GM12878 (cell line): ENCODE measurements around the gene NES. TPM values are rescaled to one million over a fixed set of nuclear protein-coding genes. Genes with fewer than 3 reads are reported as not detected.

Source experiments
- CHD1 ChIP-seq: IDR thresholded peaks from 2 replicates; pipeline ENCODE4 v1.6.1; 2012; ENCODE audit warnings: low read depth, low read length, improper control_type of control experiment
- IKZF1 ChIP-seq: fragments of 450-650 bp; conservative IDR thresholded peaks from 2 replicates; pipeline ENCODE4 v1.6.1; 2017; ENCODE audit warnings: antibody characterized with exemption, mild to moderate bottlenecking
- MEF2A ChIP-seq: IDR thresholded peaks from 2 replicates; pipeline ENCODE4 v1.6.1; 2011; ENCODE audit warnings: low read depth, mild to moderate bottlenecking, low read length, moderate library complexity; ENCODE audit not compliant: insufficient read depth
- NR2C1 ChIP-seq: fragments of 450-650 bp; IDR thresholded peaks from 2 replicates; pipeline ENCODE4 v1.6.1; 2017; ENCODE audit warnings: antibody characterized with exemption, mild to moderate bottlenecking, moderate library complexity
- PML ChIP-seq: IDR thresholded peaks from 2 replicates; pipeline ENCODE4 v1.6.1; 2012; ENCODE audit warnings: low read length, inconsistent platforms
- ZBED1 ChIP-seq: IDR thresholded peaks from 2 replicates; pipeline ENCODE4 v1.6.1; 2016; ENCODE audit warnings: borderline replicate concordance
- ZNF274 ChIP-seq: IDR thresholded peaks from one replicate; pipeline ENCODE4 v1.8.0; 2011; ENCODE audit not compliant: insufficient read length, insufficient read depth
- polyA plus RNA-seq, 11 experiments: library from polyadenylated mRNA; depleted of rRNA in 4 of 11; unstranded in 6 of 11; stranded (reverse) in 5 of 11; fragments of >200 nt; fragmentation: Nextera tagmentation in 4 of 11; fragmentation: Illumina TruSeq in 1 of 11; extraction: Ambion mirVana in 4 of 11; extraction: Trizol in 1 of 11; gene quantifications; 1 replicate in 1 of 11; 2 replicates in 10 of 11; pipeline versions ENCODE4 v1.2.1 to v1.2.3, GENCODE V29; 2011 to 2016; ENCODE audit warnings: inconsistent platforms in 2 of 11, missing spikeins in 2 of 11, low read depth in 1 of 11
- total RNA-seq, 4 experiments: library from RNA; depleted of rRNA in 3 of 4; stranded (reverse); fragments of >200 nt in 3 of 4; fragmentation: Illumina TruSeq in 1 of 4; extraction: Trizol in 1 of 4; gene quantifications; 2 replicates each; pipeline versions ENCODE4 v1.2.1 to v1.2.3, GENCODE V29; 2013 to 2021
- TF ChIP-seq, protein P1 (sequence below): fragments of 450-650 bp; IDR thresholded peaks from 2 replicates; pipeline ENCODE4 v1.6.1; 2017; ENCODE audit warnings: mild to moderate bottlenecking, moderate library complexity
- TF ChIP-seq, protein P2 (sequence below): IDR thresholded peaks from 2 replicates; pipeline ENCODE4 v1.6.1; 2011; ENCODE audit warnings: low read depth, low read length, improper control_type of control experiment, borderline replicate concordance
- TF ChIP-seq, protein P3 (sequence below): IDR thresholded peaks from 2 replicates; pipeline ENCODE4 v1.6.1; 2011; ENCODE audit warnings: mild to moderate bottlenecking, low read depth, low read length, moderate library complexity; ENCODE audit not compliant: insufficient replicate concordance
- TF ChIP-seq, protein P4 (sequence below): IDR thresholded peaks from 2 replicates; pipeline ENCODE4 v1.6.1; 2012; ENCODE audit warnings: low read length, inconsistent platforms
- TF ChIP-seq, protein P5 (sequence below): fragments of 450-650 bp; IDR thresholded peaks from 2 replicates; pipeline ENCODE4 v1.6.1; 2016; ENCODE audit warnings: mild to moderate bottlenecking
- TF ChIP-seq, protein P6 (sequence below): fragments of 450-650 bp; IDR thresholded peaks from 2 replicates; pipeline ENCODE4 v1.6.1; 2018; ENCODE audit warnings: borderline replicate concordance, mild to moderate bottlenecking; ENCODE audit not compliant: partially characterized antibody
- TF ChIP-seq, protein P7 (sequence below): fragments of 450-650 bp; conservative IDR thresholded peaks from 2 replicates; pipeline ENCODE4 v1.6.1; 2017; ENCODE audit warnings: mild to moderate bottlenecking, moderate library complexity

Gene NES
- total and polyA plus RNA-seq, 10 of the 15 experiments (the other 5 are each of a cell fraction or from before 2014, with no cell fraction given) = under 0.01 to 0.15 (median 0.02) TPM; not detected in 4

DNA sequence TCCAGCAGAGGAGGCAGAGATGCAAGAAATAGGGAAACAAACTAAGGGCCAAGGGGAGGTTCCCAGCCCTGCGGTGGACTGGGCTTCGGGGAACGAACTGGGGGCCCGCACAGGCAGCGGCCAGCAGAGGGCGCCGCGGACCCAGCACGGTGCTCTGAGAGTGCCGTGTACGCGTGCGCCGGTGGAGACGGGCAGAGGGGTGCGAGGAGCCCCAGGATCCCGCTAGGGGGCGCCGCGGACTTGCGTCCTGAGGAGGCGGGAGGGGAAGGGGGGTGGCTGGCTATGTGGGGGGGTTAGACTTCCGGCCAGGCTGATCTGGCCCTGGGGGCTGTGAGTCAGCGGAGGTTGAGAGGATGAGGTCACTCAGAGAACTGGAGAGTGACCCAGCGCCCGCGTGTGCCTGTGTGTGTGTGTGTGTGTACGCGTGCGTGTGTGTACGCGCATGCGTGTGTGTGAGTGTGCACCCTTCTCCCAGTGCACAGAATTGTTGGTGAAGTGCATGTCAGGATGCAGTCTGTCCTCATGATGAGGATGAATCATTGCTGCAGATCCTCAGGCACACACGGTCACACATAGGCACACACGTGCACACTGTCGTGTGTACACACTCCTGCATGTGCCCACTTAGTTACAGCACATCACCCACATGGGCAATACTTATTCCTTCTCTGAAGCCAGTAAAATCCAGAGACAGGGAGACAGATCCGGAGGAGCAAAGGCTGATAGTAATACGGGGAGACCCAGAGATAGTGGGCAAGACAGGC lies 17.0 kb downstream of the NES start (continued):
- TF ChIP-seq, protein P1, sequence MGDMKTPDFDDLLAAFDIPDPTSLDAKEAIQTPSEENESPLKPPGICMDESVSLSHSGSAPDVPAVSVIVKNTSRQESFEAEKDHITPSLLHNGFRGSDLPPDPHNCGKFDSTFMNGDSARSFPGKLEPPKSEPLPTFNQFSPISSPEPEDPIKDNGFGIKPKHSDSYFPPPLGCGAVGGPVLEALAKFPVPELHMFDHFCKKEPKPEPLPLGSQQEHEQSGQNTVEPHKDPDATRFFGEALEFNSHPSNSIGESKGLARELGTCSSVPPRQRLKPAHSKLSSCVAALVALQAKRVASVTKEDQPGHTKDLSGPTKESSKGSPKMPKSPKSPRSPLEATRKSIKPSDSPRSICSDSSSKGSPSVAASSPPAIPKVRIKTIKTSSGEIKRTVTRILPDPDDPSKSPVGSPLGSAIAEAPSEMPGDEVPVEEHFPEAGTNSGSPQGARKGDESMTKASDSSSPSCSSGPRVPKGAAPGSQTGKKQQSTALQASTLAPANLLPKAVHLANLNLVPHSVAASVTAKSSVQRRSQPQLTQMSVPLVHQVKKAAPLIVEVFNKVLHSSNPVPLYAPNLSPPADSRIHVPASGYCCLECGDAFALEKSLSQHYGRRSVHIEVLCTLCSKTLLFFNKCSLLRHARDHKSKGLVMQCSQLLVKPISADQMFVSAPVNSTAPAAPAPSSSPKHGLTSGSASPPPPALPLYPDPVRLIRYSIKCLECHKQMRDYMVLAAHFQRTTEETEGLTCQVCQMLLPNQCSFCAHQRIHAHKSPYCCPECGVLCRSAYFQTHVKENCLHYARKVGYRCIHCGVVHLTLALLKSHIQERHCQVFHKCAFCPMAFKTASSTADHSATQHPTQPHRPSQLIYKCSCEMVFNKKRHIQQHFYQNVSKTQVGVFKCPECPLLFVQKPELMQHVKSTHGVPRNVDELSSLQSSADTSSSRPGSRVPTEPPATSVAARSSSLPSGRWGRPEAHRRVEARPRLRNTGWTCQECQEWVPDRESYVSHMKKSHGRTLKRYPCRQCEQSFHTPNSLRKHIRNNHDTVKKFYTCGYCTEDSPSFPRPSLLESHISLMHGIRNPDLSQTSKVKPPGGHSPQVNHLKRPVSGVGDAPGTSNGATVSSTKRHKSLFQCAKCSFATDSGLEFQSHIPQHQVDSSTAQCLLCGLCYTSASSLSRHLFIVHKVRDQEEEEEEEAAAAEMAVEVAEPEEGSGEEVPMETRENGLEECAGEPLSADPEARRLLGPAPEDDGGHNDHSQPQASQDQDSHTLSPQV = peak; percentile 86
- TF ChIP-seq, protein P2, sequence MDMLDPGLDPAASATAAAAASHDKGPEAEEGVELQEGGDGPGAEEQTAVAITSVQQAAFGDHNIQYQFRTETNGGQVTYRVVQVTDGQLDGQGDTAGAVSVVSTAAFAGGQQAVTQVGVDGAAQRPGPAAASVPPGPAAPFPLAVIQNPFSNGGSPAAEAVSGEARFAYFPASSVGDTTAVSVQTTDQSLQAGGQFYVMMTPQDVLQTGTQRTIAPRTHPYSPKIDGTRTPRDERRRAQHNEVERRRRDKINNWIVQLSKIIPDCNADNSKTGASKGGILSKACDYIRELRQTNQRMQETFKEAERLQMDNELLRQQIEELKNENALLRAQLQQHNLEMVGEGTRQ = no peak; the same call in 1 of the 2 replicates
- no peak; the same call in 1 of the 2 replicates for TF ChIP-seq IKZF1
- TF ChIP-seq, protein P3, sequence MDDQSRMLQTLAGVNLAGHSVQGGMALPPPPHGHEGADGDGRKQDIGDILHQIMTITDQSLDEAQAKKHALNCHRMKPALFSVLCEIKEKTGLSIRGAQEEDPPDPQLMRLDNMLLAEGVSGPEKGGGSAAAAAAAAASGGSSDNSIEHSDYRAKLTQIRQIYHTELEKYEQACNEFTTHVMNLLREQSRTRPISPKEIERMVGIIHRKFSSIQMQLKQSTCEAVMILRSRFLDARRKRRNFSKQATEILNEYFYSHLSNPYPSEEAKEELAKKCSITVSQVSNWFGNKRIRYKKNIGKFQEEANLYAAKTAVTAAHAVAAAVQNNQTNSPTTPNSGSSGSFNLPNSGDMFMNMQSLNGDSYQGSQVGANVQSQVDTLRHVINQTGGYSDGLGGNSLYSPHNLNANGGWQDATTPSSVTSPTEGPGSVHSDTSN = no peak
- no peak for TF ChIP-seq NR2C1
- TF ChIP-seq, protein P4, sequence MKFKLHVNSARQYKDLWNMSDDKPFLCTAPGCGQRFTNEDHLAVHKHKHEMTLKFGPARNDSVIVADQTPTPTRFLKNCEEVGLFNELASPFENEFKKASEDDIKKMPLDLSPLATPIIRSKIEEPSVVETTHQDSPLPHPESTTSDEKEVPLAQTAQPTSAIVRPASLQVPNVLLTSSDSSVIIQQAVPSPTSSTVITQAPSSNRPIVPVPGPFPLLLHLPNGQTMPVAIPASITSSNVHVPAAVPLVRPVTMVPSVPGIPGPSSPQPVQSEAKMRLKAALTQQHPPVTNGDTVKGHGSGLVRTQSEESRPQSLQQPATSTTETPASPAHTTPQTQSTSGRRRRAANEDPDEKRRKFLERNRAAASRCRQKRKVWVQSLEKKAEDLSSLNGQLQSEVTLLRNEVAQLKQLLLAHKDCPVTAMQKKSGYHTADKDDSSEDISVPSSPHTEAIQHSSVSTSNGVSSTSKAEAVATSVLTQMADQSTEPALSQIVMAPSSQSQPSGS = no peak
- TF ChIP-seq, protein P5, sequence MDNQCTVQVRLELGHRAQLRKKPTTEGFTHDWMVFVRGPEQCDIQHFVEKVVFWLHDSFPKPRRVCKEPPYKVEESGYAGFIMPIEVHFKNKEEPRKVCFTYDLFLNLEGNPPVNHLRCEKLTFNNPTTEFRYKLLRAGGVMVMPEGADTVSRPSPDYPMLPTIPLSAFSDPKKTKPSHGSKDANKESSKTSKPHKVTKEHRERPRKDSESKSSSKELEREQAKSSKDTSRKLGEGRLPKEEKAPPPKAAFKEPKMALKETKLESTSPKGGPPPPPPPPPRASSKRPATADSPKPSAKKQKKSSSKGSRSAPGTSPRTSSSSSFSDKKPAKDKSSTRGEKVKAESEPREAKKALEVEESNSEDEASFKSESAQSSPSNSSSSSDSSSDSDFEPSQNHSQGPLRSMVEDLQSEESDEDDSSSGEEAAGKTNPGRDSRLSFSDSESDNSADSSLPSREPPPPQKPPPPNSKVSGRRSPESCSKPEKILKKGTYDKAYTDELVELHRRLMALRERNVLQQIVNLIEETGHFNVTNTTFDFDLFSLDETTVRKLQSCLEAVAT = peak; percentile 88
- TF ChIP-seq MEF2A = 0 out of 2 replicates have a peak, but pooled peaks have one; percentile 19
- no peak for TF ChIP-seq PML
- TF ChIP-seq, protein P6, sequence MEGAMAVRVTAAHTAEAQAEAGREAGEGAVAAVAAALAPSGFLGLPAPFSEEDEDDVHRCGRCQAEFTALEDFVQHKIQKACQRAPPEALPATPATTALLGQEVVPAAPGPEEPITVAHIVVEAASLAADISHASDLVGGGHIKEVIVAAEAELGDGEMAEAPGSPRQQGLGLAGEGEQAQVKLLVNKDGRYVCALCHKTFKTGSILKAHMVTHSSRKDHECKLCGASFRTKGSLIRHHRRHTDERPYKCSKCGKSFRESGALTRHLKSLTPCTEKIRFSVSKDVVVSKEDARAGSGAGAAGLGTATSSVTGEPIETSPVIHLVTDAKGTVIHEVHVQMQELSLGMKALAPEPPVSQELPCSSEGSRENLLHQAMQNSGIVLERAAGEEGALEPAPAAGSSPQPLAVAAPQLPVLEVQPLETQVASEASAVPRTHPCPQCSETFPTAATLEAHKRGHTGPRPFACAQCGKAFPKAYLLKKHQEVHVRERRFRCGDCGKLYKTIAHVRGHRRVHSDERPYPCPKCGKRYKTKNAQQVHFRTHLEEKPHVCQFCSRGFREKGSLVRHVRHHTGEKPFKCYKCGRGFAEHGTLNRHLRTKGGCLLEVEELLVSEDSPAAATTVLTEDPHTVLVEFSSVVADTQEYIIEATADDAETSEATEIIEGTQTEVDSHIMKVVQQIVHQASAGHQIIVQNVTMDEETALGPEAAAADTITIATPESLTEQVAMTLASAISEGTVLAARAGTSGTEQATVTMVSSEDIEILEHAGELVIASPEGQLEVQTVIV = no peak
- TF ChIP-seq ZNF274 = no peak
- no peak for TF ChIP-seq ZBED1
- TF ChIP-seq, protein P7, sequence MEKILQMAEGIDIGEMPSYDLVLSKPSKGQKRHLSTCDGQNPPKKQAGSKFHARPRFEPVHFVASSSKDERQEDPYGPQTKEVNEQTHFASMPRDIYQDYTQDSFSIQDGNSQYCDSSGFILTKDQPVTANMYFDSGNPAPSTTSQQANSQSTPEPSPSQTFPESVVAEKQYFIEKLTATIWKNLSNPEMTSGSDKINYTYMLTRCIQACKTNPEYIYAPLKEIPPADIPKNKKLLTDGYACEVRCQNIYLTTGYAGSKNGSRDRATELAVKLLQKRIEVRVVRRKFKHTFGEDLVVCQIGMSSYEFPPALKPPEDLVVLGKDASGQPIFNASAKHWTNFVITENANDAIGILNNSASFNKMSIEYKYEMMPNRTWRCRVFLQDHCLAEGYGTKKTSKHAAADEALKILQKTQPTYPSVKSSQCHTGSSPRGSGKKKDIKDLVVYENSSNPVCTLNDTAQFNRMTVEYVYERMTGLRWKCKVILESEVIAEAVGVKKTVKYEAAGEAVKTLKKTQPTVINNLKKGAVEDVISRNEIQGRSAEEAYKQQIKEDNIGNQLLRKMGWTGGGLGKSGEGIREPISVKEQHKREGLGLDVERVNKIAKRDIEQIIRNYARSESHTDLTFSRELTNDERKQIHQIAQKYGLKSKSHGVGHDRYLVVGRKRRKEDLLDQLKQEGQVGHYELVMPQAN = no peak
- TF ChIP-seq CHD1 = no peak
